HepG2 (cell line): ENCODE data around the gene MYO7A.

Source experiments
- CTCF ChIP-seq: sonication (generic); formaldehyde crosslinking; IDR thresholded peaks from 2 replicates; pipeline ENCODE4 v1.5.0; 2020; ENCODE audit warnings: mild to moderate bottlenecking, missing genetic modification reagents, moderate library complexity
- EZH2 ChIP-seq: conservative IDR thresholded peaks from 2 replicates; pipeline ENCODE4 v1.6.1; 2012; ENCODE audit warnings: mild to moderate bottlenecking, low read depth, low read length, moderate library complexity
- MEF2D ChIP-seq: sonication (generic); formaldehyde crosslinking; IDR thresholded peaks from 2 replicates; pipeline ENCODE4 v1.5.1; 2020; ENCODE audit warnings: mild to moderate bottlenecking, missing genetic modification reagents
- MLXIP ChIP-seq: sonication (generic); formaldehyde crosslinking; IDR thresholded peaks from 2 replicates; pipeline ENCODE4 v1.9.0; 2021; ENCODE audit warnings: missing genetic modification reagents, borderline replicate concordance
- NR2C2 ChIP-seq: sonication (generic); formaldehyde crosslinking; IDR thresholded peaks from 2 replicates; pipeline ENCODE4 v1.4.0; 2020; ENCODE audit warnings: missing genetic modification reagents, mild to moderate bottlenecking, moderate library complexity, borderline replicate concordance
- SNAPC5 ChIP-seq: sonication (generic); formaldehyde crosslinking; IDR thresholded peaks from 2 replicates; pipeline ENCODE4 v1.8.1; 2023; ENCODE audit warnings: mild to moderate bottlenecking, missing genetic modification reagents, borderline replicate concordance
- TF ChIP-seq, protein P1 (sequence below), 2 experiments: sonication (generic) in 1 of 2; formaldehyde crosslinking in 1 of 2; IDR thresholded peaks; 2 replicates each; pipeline versions ENCODE4 v1.4.0 to v1.6.1; 2018 to 2020; ENCODE audit warnings: missing genetic modification reagents in 2 of 2, borderline replicate concordance in 1 of 2, low read depth in 1 of 2, mild to moderate bottlenecking in 1 of 2, missing biosample characterization in 1 of 2

DNA sequence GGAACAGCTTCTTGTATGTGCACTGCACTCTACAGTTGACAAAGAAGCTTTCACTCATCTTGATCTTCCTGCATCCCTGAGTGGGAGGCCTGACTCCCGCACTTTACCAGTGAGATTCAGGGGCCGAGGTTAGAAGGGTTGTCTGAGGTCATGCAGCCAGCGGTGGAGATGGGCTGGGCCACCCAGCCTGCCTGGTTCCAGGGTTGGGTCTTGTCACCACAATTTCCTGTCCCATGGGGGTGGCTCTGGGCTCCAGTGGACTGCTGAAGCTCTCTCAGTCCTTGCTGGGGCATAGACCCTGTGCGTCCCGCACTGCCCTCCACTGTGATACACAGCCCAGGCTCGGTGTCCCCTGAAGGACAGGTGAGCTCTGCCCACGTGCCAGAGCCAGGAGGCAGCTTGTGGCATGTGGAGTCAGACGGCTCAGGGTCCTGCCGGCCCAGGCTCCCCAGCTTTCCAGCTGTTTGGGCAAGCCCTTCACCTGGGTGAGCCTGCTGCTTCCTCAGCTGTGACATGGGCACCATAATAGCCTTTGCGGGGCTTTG is 6.9 kb upstream of the MYO7A start:
- TF ChIP-seq SNAPC5 (CRISPR knock-in tag) (no peak), CTCF (CRISPR knock-in tag) (no peak), EZH2 (no peak), MLXIP (CRISPR knock-in tag) (no peak), NR2C2 (no peak), MEF2D (CRISPR knock-in tag) (no peak)
- TF ChIP-seq, protein P1, sequence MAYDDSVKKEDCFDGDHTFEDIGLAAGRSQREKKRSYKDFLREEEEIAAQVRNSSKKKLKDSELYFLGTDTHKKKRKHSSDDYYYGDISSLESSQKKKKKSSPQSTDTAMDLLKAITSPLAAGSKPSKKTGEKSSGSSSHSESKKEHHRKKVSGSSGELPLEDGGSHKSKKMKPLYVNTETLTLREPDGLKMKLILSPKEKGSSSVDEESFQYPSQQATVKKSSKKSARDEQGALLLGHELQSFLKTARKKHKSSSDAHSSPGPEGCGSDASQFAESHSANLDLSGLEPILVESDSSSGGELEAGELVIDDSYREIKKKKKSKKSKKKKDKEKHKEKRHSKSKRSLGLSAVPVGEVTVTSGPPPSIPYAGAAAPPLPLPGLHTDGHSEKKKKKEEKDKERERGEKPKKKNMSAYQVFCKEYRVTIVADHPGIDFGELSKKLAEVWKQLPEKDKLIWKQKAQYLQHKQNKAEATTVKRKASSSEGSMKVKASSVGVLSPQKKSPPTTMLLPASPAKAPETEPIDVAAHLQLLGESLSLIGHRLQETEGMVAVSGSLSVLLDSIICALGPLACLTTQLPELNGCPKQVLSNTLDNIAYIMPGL (CRISPR knock-in tag; IDR thresholded peaks at IDR 0.05; ENCODE audit: borderline replicate concordance in 1 of 2, low read depth in 1 of 2) = no peak
